ENCODE data around the gene RBFOX1. TPM values are rescaled to one million over a fixed set of nuclear protein-coding genes. Genes with fewer than 3 reads are reported as not detected.

RBFOX1 gene
- total RNA-seq, 1 donor from 2014 or later = not detected

DNA sequence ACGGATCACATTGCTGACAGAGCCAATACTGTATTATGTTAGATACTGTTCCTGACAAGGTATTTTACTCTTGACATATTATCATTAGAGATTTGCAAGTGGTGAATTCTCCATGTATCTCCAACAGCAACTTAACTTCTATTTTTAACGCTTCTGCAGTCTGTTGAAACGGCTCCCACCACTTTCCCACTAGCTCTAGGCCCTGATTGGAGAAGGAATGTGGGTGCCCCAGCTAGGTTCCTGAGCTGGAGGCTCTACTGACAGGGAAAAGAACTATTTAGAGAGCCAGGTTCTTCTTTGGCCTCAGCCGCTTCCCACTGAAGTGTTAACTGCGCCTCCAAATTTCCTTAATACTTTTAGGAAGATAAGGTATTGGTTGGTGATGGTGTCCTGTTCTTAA lies 191.8 kb downstream of the RBFOX1 start:
- Mint-ChIP-seq H3K4me3 (no peak overlapping the region), H3K27ac (no peak overlapping the region), H3K36me3 (ENCODE audit: low read depth) (no peaks in the 10 kb centered on the region), H3K4me1 (no peaks in the 10 kb centered on the region), H3K9me3 (peaks cover 1% of the 10 kb centered on the region), H3K27me3 (no peaks in the 10 kb centered on the region)
- POLR2A ChIA-PET = no interaction called here
- CTCF ChIA-PET = no interaction called here
- intact Hi-C loops (cut with micrococcal nuclease) = no loop called here
- TF ChIP-seq, protein P1, sequence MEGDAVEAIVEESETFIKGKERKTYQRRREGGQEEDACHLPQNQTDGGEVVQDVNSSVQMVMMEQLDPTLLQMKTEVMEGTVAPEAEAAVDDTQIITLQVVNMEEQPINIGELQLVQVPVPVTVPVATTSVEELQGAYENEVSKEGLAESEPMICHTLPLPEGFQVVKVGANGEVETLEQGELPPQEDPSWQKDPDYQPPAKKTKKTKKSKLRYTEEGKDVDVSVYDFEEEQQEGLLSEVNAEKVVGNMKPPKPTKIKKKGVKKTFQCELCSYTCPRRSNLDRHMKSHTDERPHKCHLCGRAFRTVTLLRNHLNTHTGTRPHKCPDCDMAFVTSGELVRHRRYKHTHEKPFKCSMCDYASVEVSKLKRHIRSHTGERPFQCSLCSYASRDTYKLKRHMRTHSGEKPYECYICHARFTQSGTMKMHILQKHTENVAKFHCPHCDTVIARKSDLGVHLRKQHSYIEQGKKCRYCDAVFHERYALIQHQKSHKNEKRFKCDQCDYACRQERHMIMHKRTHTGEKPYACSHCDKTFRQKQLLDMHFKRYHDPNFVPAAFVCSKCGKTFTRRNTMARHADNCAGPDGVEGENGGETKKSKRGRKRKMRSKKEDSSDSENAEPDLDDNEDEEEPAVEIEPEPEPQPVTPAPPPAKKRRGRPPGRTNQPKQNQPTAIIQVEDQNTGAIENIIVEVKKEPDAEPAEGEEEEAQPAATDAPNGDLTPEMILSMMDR (IDR thresholded peaks at IDR 0.05) = no peak
- DNase-seq = no peak
- no peak for ATAC-seq (ENCODE audit: low read depth)

DNA sequence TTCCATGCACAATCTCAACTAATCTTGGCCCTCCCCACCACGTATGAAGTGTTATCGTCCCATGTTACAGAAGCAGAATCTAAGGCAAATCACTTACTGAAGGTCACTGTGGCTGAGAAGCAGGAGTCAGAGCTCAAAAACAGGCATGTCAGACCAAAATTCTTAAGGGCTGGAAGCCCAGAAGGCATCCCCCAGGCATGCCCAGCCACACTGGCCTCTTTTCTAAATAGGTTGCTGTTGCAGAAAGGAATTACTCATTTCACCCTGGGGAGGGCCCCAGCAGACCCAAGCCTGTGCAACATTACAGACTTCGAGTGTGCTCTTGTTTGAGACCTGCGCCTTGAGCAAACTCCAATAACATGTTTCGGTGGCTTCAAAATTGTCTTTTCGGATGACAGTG lies 194.1 kb downstream of the RBFOX1 start:
- H3K4me1 Mint-ChIP-seq = no peaks in the 10 kb centered on the region

DNA sequence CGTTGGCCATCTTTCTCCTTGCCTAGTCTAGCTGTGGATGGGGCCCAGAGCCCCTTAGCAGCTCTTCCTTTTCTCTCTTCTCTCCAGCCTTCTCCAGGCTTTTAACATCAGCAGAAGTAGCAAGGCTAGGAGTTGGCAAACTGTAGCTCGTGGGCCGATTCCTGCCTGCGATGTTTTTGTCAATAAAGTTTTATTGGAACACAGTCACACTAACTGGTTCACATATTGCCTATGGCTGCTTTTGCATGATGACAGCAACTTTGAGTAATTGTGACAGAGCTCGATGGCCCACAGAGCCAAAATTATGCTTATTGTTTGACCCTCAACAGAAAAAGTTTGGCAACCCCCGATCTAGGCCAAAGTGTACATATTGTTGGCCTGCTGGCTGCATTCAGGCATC lies 199.9 kb downstream of the RBFOX1 start:
- Mint-ChIP-seq H3K27me3 (no peaks in the 10 kb centered on the region), H3K27ac (no peak overlapping the region), H3K4me1 (no peaks in the 10 kb centered on the region), H3K4me3 (no peak overlapping the region), H3K9me3 (peaks cover 5% of the 10 kb centered on the region), H3K36me3 (ENCODE audit: low read depth) (no peaks in the 10 kb centered on the region)
- intact Hi-C loops (cut with micrococcal nuclease) = no loop called here
- POLR2A ChIA-PET = no interaction called here
- TF ChIP-seq, protein P1 (IDR thresholded peaks at IDR 0.05) = no peak
- DNase-seq (no peak), ATAC-seq (ENCODE audit: low read depth) (no peak)
- CTCF ChIA-PET = no interaction called here

More for the DNA sequence above, 194.1 kb downstream of the RBFOX1 start:
- TF ChIP-seq, protein P1 (IDR thresholded peaks at IDR 0.05) = no peak
- ChIA-PET POLR2A (no interaction called here), CTCF (no interaction called here)
- no peaks in the 10 kb centered on the region for H3K27me3 Mint-ChIP-seq
- no peak for DNase-seq
- ATAC-seq (ENCODE audit: low read depth) = no peak
- no peak overlapping the region for H3K4me3 Mint-ChIP-seq
- intact Hi-C loops (cut with micrococcal nuclease) = no loop called here
- H3K27ac Mint-ChIP-seq = no peak overlapping the region
- H3K36me3 Mint-ChIP-seq (ENCODE audit: low read depth) = no peaks in the 10 kb centered on the region
- H3K9me3 Mint-ChIP-seq = peaks cover 1% of the 10 kb centered on the region

DNA sequence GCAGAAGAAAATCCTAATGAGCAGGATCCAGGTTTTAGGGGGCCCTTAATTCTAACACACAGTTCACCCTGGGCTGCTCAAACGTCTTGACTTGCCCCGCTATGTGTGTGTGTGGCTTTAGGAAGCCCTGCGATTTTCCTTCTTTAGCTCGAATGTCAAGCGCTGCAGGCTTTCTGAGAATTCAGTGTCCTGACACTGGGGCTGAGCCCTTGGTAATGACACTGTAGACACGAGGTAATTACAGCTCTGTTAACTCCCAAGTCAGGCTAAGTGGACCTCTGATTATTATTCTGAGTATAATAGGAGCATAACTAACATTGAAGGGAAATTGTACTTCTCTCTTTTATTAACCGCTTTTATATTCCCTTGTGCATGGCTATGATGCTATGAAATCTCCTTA lies 202.1 kb downstream of the RBFOX1 start:
- DNase-seq (no peak), ATAC-seq (ENCODE audit: low read depth) (no peak)
- Mint-ChIP-seq H3K27me3 (no peaks in the 10 kb centered on the region), H3K36me3 (ENCODE audit: low read depth) (no peaks in the 10 kb centered on the region), H3K4me1 (no peaks in the 10 kb centered on the region), H3K9me3 (peaks cover 9% of the 10 kb centered on the region), H3K4me3 (no peak overlapping the region), H3K27ac (no peak overlapping the region)
- intact Hi-C loops (cut with micrococcal nuclease) = no loop called here
- TF ChIP-seq, protein P1 (IDR thresholded peaks at IDR 0.05) = no peak
- ChIA-PET CTCF (no interaction called here), POLR2A (no interaction called here)

- Mint-ChIP-seq H3K36me3 (ENCODE audit: low read depth) (no peaks in the 10 kb centered on the region), H3K9me3 (peaks cover 14% of the 10 kb centered on the region), H3K4me1 (no peaks in the 10 kb centered on the region), H3K27me3 (no peaks in the 10 kb centered on the region), H3K4me3 (no peak overlapping the region), H3K27ac (no peak overlapping the region)
- no peak for DNase-seq
- POLR2A ChIA-PET = no interaction called here
- CTCF ChIA-PET = no interaction called here
- intact Hi-C loops (cut with micrococcal nuclease) = no loop called here
- TF ChIP-seq, protein P1 (IDR thresholded peaks at IDR 0.05) = no peak
- ATAC-seq (ENCODE audit: low read depth) = no peak
These were observed 208.4 kb downstream of the RBFOX1 start for GRCh38 chr16:7541026-7541425.
